Right cardiac atrium (tissue), 5 donors: ENCODE data around the gene MOAP1. TPM values are rescaled to one million over a fixed set of nuclear protein-coding genes. Genes with fewer than 3 reads are reported as not detected.
"Not testable (repeated sequence)": the region's sequence is repeated elsewhere in the genome, so short reads cannot be mapped to it uniquely, and the experiment has no call there.

Experiments
- ATAC-seq, 2 donors: fragments of 200-7000 bp; cut with Tn5 transposase; one replicate each; pipeline versions ENCODE4 v1.8.0 to v1.9.1; 2020; ENCODE audit warnings: moderate library complexity in 2 of 2, mild to moderate bottlenecking in 1 of 2
- DNase-seq, 3 donors: peaks; one replicate each; pipeline ENCODE4 v3.0.0-alpha.2; 2020
- H3K27ac ChIP-seq: one replicate; pipeline ENCODE4 v1.5.1; 2013; ENCODE audit warnings: mild to moderate bottlenecking, low read length, control low read depth, moderate library complexity
- H3K27me3 ChIP-seq: one replicate; pipeline ENCODE4 v1.6.1; 2013; ENCODE audit not compliant: control insufficient read depth, insufficient read depth
- H3K4me1 ChIP-seq: one replicate; pipeline ENCODE4 v1.6.1; 2013; ENCODE audit warnings: low read length; ENCODE audit not compliant: control insufficient read depth, insufficient read depth
- H3K4me3 ChIP-seq: one replicate; pipeline ENCODE4 v1.5.1; 2013; ENCODE audit warnings: low read length, control low read depth
- H3K9me3 ChIP-seq: one replicate; pipeline ENCODE4 v1.6.1; 2013; ENCODE audit warnings: low read length; ENCODE audit not compliant: control insufficient read depth
- WGBS: extraction: QIAGEN DNeasy Blood & Tissue Kit; methylation state at CpG from one replicate; pipeline ENCODE4 v1.1.7; 2013; 5-methylcytosine and 5-hydroxymethylcytosine counted together
- intact Hi-C, 4 donors: fragments of 100-400 bp; cut with DNase I; formaldehyde crosslinking; loops; one replicate each; pipeline versions ENCODE4 v1.11.0 to v1.14.0; 2022 to 2023
- polyA plus RNA-seq: library from polyadenylated mRNA; stranded (reverse); fragments of 200-250 nt; gene quantifications from one replicate; pipeline ENCODE4 v1.2.3, GENCODE V29; 2013
- total RNA-seq, 4 donors: library from RNA; stranded (reverse); fragmentation: NEBNext Ultra II Directional; extraction: Animal tissue kit (Norgen Biotek cat#: 25700); gene quantifications; one replicate each; pipeline ENCODE4 v1.2.1, GENCODE V29; 2021
- donor health status: healthy with polysubstance abuse.
- donor health status: DM: no; HTN: yes; CAD: no.
- donor health status: DM: no; HTN: no; CAD: no.
- donor health status: DM: no; HTN: yes; CAD: no; lungs with severe emphysema.
- donor health status: DM: yes; HTN: yes; CAD: no.

Gene MOAP1
- total and polyA plus RNA-seq, 5 donors, result 45.7 to 63.0 (median 53.6) TPM

- no peaks in the 10 kb centered on the region for H3K27me3 ChIP-seq
- DNase-seq (no peak), ATAC-seq (no peak)
- 78% methylated on average over 13 of the region's 13 CpGs for WGBS
- intact Hi-C loops, result loop anchor here in 3 of 4 donors (2.0 to 10.0 kb wide), 4 partner anchors 190 to 261 kb away; no protein-coding TSS in a partner anchor
- no peaks in the 10 kb centered on the region for H3K4me1 ChIP-seq
- H3K4me3 ChIP-seq, result no peak overlapping the region
- no peaks in the 10 kb centered on the region for H3K9me3 ChIP-seq
- no peak overlapping the region for H3K27ac ChIP-seq
Measured at GRCh38 chr14:93142854-93143652, 41.6 kb downstream of the MOAP1 start.

- Histone ChIP-seq H3K4me1 (no peaks in the 10 kb centered on the region), H3K4me3 (no peak overlapping the region), H3K27ac (no peak overlapping the region), H3K9me3 (no peaks in the 10 kb centered on the region), H3K27me3 (no peaks in the 10 kb centered on the region)
- intact Hi-C loops, result loop anchor here in 2 of 4 donors (2.0 to 5.0 kb wide), 2 partner anchors 185 to 186 kb away; no protein-coding TSS in a partner anchor
- DNase-seq, result peak; percentile 60 to 81 (median 81)
- WGBS, result 38% methylated on average over 17 of the region's 17 CpGs
- peak; percentile 71 to 77 for ATAC-seq
Measured at GRCh38 chr14:93137864-93138263, 46.8 kb downstream of the MOAP1 start.

- H3K4me1 ChIP-seq, DNase-seq, H3K9me3 ChIP-seq, H3K27me3 ChIP-seq, H3K4me3 ChIP-seq, H3K27ac ChIP-seq, ATAC-seq: not testable (repeated sequence)
- intact Hi-C loops, result loop anchor here in 1 of 4 donors (5.0 kb wide), 1 partner anchor 184 kb away; no protein-coding TSS in a partner anchor
- WGBS, result 81% methylated on average over 13 of the region's 13 CpGs
Measured at GRCh38 chr14:93136508-93136907, 48.2 kb downstream of the MOAP1 start.

GRCh38 chr14:93136009-93136408 is 48.7 kb downstream of the MOAP1 start:
- intact Hi-C loops, result loop anchor here in 1 of 4 donors (5.0 kb wide), 1 partner anchor 184 kb away; no protein-coding TSS in a partner anchor
- WGBS, result 65% methylated on average over 8 of the region's 8 CpGs
- H3K27ac ChIP-seq, result no peak overlapping the region

GRCh38 chr14:93135399-93135798 is 49.3 kb downstream of the MOAP1 start:
- Histone ChIP-seq H3K27me3 (no peaks in the 10 kb centered on the region), H3K4me1 (no peaks in the 10 kb centered on the region), H3K4me3 (no peak overlapping the region), H3K9me3 (no peaks in the 10 kb centered on the region), H3K27ac (no peak overlapping the region)
- intact Hi-C loops, result loop anchor here in 1 of 4 donors (5.0 kb wide), 1 partner anchor 183 kb away; no protein-coding TSS in a partner anchor
- WGBS, result 79% methylated on average over 5 of the region's 5 CpGs
- DNase-seq (no peak), ATAC-seq (no peak)

More at GRCh38 chr14:93136009-93136408, 48.7 kb downstream of the MOAP1 start:
- Histone ChIP-seq H3K4me3 (no peak overlapping the region), H3K4me1 (no peaks in the 10 kb centered on the region), H3K27me3 (no peaks in the 10 kb centered on the region), H3K9me3 (no peaks in the 10 kb centered on the region)
- DNase-seq (no peak), ATAC-seq (no peak)

- H3K4me1 ChIP-seq, result no peaks in the 10 kb centered on the region
- no peak for DNase-seq
- H3K27ac ChIP-seq, result no peak overlapping the region
- no peaks in the 10 kb centered on the region for H3K9me3 ChIP-seq
- H3K27me3 ChIP-seq, result no peaks in the 10 kb centered on the region
- ATAC-seq, result peak in 1 of 2 donors; percentile 27
- WGBS, result 56% methylated on average over 8 of the region's 8 CpGs
- intact Hi-C loops, result no loop called here
- H3K4me3 ChIP-seq, result no peak overlapping the region
Measured at GRCh38 chr14:93133464-93133863, 51.2 kb downstream of the MOAP1 start.

- intact Hi-C loops, result no loop called here
- DNase-seq (no peak), ATAC-seq (peak; percentile 50 to 72)
- H3K4me3 ChIP-seq, result no peak overlapping the region
- 61% methylated on average over 8 of the region's 8 CpGs for WGBS
- peak overlapping the region; percentile 66 for H3K27ac ChIP-seq
- H3K4me1 ChIP-seq, result no peaks in the 10 kb centered on the region
- H3K9me3 ChIP-seq, result no peaks in the 10 kb centered on the region
- no peaks in the 10 kb centered on the region for H3K27me3 ChIP-seq
Measured at GRCh38 chr14:93132472-93133065, 52.1 kb downstream of the MOAP1 start.

Other genes with a start within 250 kb of the MOAP1 start
- 100 to 1,000 TPM; 113 to 135 (median 129) TPM for gene ITPK1, start 69.0 kb downstream of the MOAP1 start, total RNA-seq
- gene ITPK1, start 69.0 kb downstream of the MOAP1 start, polyA plus RNA-seq, result 78.2 TPM
- gene LYSET, start 420 bp upstream of the MOAP1 start, total RNA-seq, result 10 to 100 TPM; 17.0 to 20.4 (median 18.2) TPM
- gene LYSET, start 420 bp upstream of the MOAP1 start, polyA plus RNA-seq, result 20.5 TPM
- 10 to 100 TPM; 10.2 to 17.7 (median 14.1) TPM for gene GON7, start 22.2 kb upstream of the MOAP1 start, total RNA-seq
- gene GON7, start 22.2 kb upstream of the MOAP1 start, polyA plus RNA-seq, result 26.7 TPM
- gene UBR7, start 22.4 kb upstream of the MOAP1 start, total RNA-seq, result 10 to 100 TPM; 19.6 to 20.2 (median 19.9) TPM
- gene UBR7, start 22.4 kb upstream of the MOAP1 start, polyA plus RNA-seq, result 14.4 TPM
- 10 to 100 TPM; 27.9 to 32.2 (median 30.0) TPM for gene BTBD7, start 148.1 kb upstream of the MOAP1 start, total RNA-seq
- 8.5 TPM for gene BTBD7, start 148.1 kb upstream of the MOAP1 start, polyA plus RNA-seq
- gene COX8C, start 162.3 kb upstream of the MOAP1 start, total RNA-seq, result 1 to 10 TPM in 1 of 4 donors, not detected in 3; 1.1 TPM
- 0.32 TPM for gene COX8C, start 162.3 kb upstream of the MOAP1 start, polyA plus RNA-seq
- under 1 TPM; 0.21 to 0.40 (median 0.30) TPM for gene UNC79, start 246.0 kb upstream of the MOAP1 start, total RNA-seq
- 0.16 TPM for gene UNC79, start 246.0 kb upstream of the MOAP1 start, polyA plus RNA-seq